Measurements from ENCODE around the gene KLHL12. TPM values are rescaled to one million over a fixed set of nuclear protein-coding genes. Genes with fewer than 3 reads are reported as not detected.

The KLHL12 gene
- total and polyA plus RNA-seq, 2 donors (not counting 1 experiment from before 2014, with no cell fraction given) = 14.6 to 25.5 TPM

GRCh38 chr1:202941372-202941771 lies 14.3 kb upstream of the KLHL12 start:
- ChIA-PET POLR2A (no interaction called here), CTCF (no interaction called here)
- Histone ChIP-seq H3K36me3 (replicated peaks in 1 of 2; ENCODE audit: control extremely low read depth in 1 of 2, control insufficient read depth in 1 of 2, extremely low read depth in 1 of 2, insufficient read depth in 2 of 2, low read length in 1 of 2) (peaks cover 9 to 56% of the 10 kb centered on the region in 2 experiments), H3K27ac (ENCODE audit: low read length in 2 of 2) (no peak overlapping the region), H3K79me2 (ENCODE audit: control insufficient read depth, insufficient read depth, low read length) (no peaks in the 10 kb centered on the region), H3K4me3 (ENCODE audit: control extremely low read depth in 1 of 5, extremely low read depth in 1 of 5, insufficient read depth in 1 of 5, low read depth in 2 of 5, low read length in 4 of 5) (no peak overlapping the region), H4K20me1 (ENCODE audit: control insufficient read depth, insufficient read depth, low read length, poor library complexity, severe bottlenecking) (peaks cover 2% of the 10 kb centered on the region), H2AFZ (ENCODE audit: insufficient read depth, low read depth, low read length, poor library complexity, severe bottlenecking) (no peak overlapping the region), H3K27me3 (replicated peaks in 1 of 4; ENCODE audit: control extremely low read depth in 1 of 4, control insufficient read depth in 3 of 4, insufficient read depth in 4 of 4, low read length in 3 of 4) (no peaks in the 10 kb centered on the region), H3K9me3 (ENCODE audit: control extremely low read depth in 1 of 3, control insufficient read depth in 2 of 3, insufficient read depth in 1 of 3, low read length in 2 of 3) (no peaks in the 10 kb centered on the region), H3K9ac (ENCODE audit: low read length) (no peak overlapping the region), H3K4me1 (ENCODE audit: control insufficient read depth in 2 of 2, insufficient read depth in 2 of 2, low read length in 2 of 2) (no peaks in the 10 kb centered on the region), H3K4me2 (replicated peaks; ENCODE audit: low read depth, low read length, poor library complexity, severe bottlenecking) (no peak overlapping the region)
- H3K27ac Mint-ChIP-seq = no peak overlapping the region
- no peaks in the 10 kb centered on the region for H3K27me3 Mint-ChIP-seq
- DNase-seq (no peak), ATAC-seq (ENCODE audit: low read depth) (no peak)
- intact Hi-C loops (cut with micrococcal nuclease) = no loop called here
- H3K4me3 Mint-ChIP-seq = no peak overlapping the region
- H3K9me3 Mint-ChIP-seq (ENCODE audit: insufficient read depth) = no peaks in the 10 kb centered on the region
- TF ChIP-seq EZH2 (IDR thresholded peaks at IDR 0.05; ENCODE audit: borderline replicate concordance, insufficient read depth, low read depth, low read length, poor library complexity, severe bottlenecking) (no peak), CTCF (IDR thresholded peaks at IDR 0.05) (no peak)
- no peaks in the 10 kb centered on the region for H3K4me1 Mint-ChIP-seq
- 100% methylated on average over 4 of the region's 4 CpGs for WGBS (ENCODE audit: insufficient coverage)

- POLR2A ChIA-PET = no interaction called here
- H3K9me3 ChIP-seq (ENCODE audit: control extremely low read depth in 1 of 3, control insufficient read depth in 2 of 3, insufficient read depth in 1 of 3, low read length in 2 of 3) = no peaks in the 10 kb centered on the region
- H3K36me3 ChIP-seq (replicated peaks in 1 of 2; ENCODE audit: control extremely low read depth in 1 of 2, control insufficient read depth in 1 of 2, extremely low read depth in 1 of 2, insufficient read depth in 2 of 2, low read length in 1 of 2) = peaks cover 9 to 49% of the 10 kb centered on the region in 2 experiments
- H4K20me1 ChIP-seq (ENCODE audit: control insufficient read depth, insufficient read depth, low read length, poor library complexity, severe bottlenecking) = no peaks in the 10 kb centered on the region
- no peak overlapping the region for H3K27ac ChIP-seq (ENCODE audit: low read length in 2 of 2)
- H3K4me2 ChIP-seq (replicated peaks; ENCODE audit: low read depth, low read length, poor library complexity, severe bottlenecking) = no peak overlapping the region
- no peaks in the 10 kb centered on the region for H3K9me3 Mint-ChIP-seq (ENCODE audit: insufficient read depth)
- no peaks in the 10 kb centered on the region for H3K27me3 Mint-ChIP-seq
- no peak overlapping the region for H3K27ac Mint-ChIP-seq
- H3K4me1 ChIP-seq (ENCODE audit: control insufficient read depth in 2 of 2, insufficient read depth in 2 of 2, low read length in 2 of 2) = no peaks in the 10 kb centered on the region
- ATAC-seq (ENCODE audit: low read depth) (no peak), DNase-seq (no peak)
- TF ChIP-seq CTCF (IDR thresholded peaks at IDR 0.05) (no peak), EZH2 (IDR thresholded peaks at IDR 0.05; ENCODE audit: borderline replicate concordance, insufficient read depth, low read depth, low read length, poor library complexity, severe bottlenecking) (no peak)
- H2AFZ ChIP-seq (ENCODE audit: insufficient read depth, low read depth, low read length, poor library complexity, severe bottlenecking) = no peak overlapping the region
- H3K9ac ChIP-seq (ENCODE audit: low read length) = no peak overlapping the region
- intact Hi-C loops (cut with micrococcal nuclease) = no loop called here
- H3K4me3 Mint-ChIP-seq = no peak overlapping the region
- H3K27me3 ChIP-seq (replicated peaks in 1 of 4; ENCODE audit: control extremely low read depth in 1 of 4, control insufficient read depth in 3 of 4, insufficient read depth in 4 of 4, low read length in 3 of 4) = no peaks in the 10 kb centered on the region
- no peaks in the 10 kb centered on the region for H3K4me1 Mint-ChIP-seq
- H3K4me3 ChIP-seq (ENCODE audit: control extremely low read depth in 1 of 5, extremely low read depth in 1 of 5, insufficient read depth in 1 of 5, low read depth in 2 of 5, low read length in 4 of 5) = no peak overlapping the region
- CTCF ChIA-PET = no interaction called here
- no peaks in the 10 kb centered on the region for H3K79me2 ChIP-seq (ENCODE audit: control insufficient read depth, insufficient read depth, low read length)
Measured at GRCh38 chr1:202940561-202940960, 13.5 kb upstream of the KLHL12 start.

Measured in B cell (primary cell).